HepG2 (cell line): ENCODE data around the gene MAP1LC3B. TPM values are rescaled to one million over a fixed set of nuclear protein-coding genes. Genes with fewer than 3 reads are reported as not detected.
A peak's percentile ranks its signal among the peaks of the same experiment; 100 is the strongest.

Source experiments
- DR1 ChIP-seq: sonication (generic); formaldehyde crosslinking; IDR thresholded peaks from 2 replicates; pipeline ENCODE4 v1.8.0; 2021; ENCODE audit warnings: mild to moderate bottlenecking, missing genetic modification reagents, inconsistent platforms
- FOSL1 ChIP-seq: sonication (generic); formaldehyde crosslinking; IDR thresholded peaks from 2 replicates; pipeline ENCODE4 v1.9.0; 2021; ENCODE audit warnings: missing genetic modification reagents, borderline replicate concordance
- FOXP1 ChIP-seq, 2 experiments: fragments of 450-650 bp in 1 of 2; IDR thresholded peaks; 2 replicates each; pipeline ENCODE4 v1.6.1; 2017 to 2018; ENCODE audit warnings: antibody characterized with exemption in 1 of 2
- HDAC1 ChIP-seq: sonication (generic); formaldehyde crosslinking; IDR thresholded peaks from 2 replicates; pipeline ENCODE4 v1.5.1; 2020; ENCODE audit warnings: mild to moderate bottlenecking, missing genetic modification reagents
- HNF4G ChIP-seq, 2 experiments: sonication (generic) in 1 of 2; formaldehyde crosslinking in 1 of 2; IDR thresholded peaks; 2 replicates each; pipeline versions ENCODE4 v1.4.0 to v1.6.1; 2011 to 2020; ENCODE audit warnings: borderline replicate concordance in 2 of 2, low read depth in 2 of 2, mild to moderate bottlenecking in 2 of 2, low read length in 1 of 2, missing genetic modification reagents in 1 of 2, moderate library complexity in 1 of 2
- HOXA5 ChIP-seq: sonication (generic); formaldehyde crosslinking; IDR thresholded peaks from 2 replicates; pipeline ENCODE4 v1.4.0; 2020; ENCODE audit warnings: missing genetic modification reagents
- KLF12 ChIP-seq: sonication (generic); formaldehyde crosslinking; IDR thresholded peaks from 2 replicates; pipeline ENCODE4 v1.4.0; 2020; ENCODE audit warnings: missing genetic modification reagents, borderline replicate concordance
- NFKBIZ ChIP-seq: IDR thresholded peaks from 2 replicates; pipeline ENCODE4 v1.6.1; 2018; ENCODE audit warnings: missing genetic modification reagents, missing compliant biosample characterization
- ONECUT2 ChIP-seq: sonication (generic); formaldehyde crosslinking; IDR thresholded peaks from 2 replicates; pipeline ENCODE4 v1.4.0; 2020; ENCODE audit warnings: missing genetic modification reagents
- PATZ1 ChIP-seq: sonication (generic); formaldehyde crosslinking; IDR thresholded peaks from 2 replicates; pipeline ENCODE4 v1.4.0; 2020; ENCODE audit warnings: missing genetic modification reagents
- PCBP2 ChIP-seq: fragments of 200-400 bp; formaldehyde crosslinking; optimal IDR thresholded peaks from 2 replicates; pipeline ENCODE3; 2018; ENCODE audit warnings: low read length, low read depth; ENCODE audit not compliant: poor library complexity, severe bottlenecking
- PPARG ChIP-seq: conservative IDR thresholded peaks from 2 replicates; pipeline ENCODE4 v1.6.1; 2016; ENCODE audit warnings: missing biosample characterization, missing genetic modification reagents
- STAT6 ChIP-seq: sonication (generic); formaldehyde crosslinking; IDR thresholded peaks from 2 replicates; pipeline ENCODE4 v1.4.0; 2020; ENCODE audit warnings: missing genetic modification reagents, mild to moderate bottlenecking, borderline replicate concordance
- U2AF1 ChIP-seq: fragments of 200-400 bp; formaldehyde crosslinking; optimal IDR thresholded peaks from 2 replicates; pipeline ENCODE3; 2017; ENCODE audit warnings: mild to moderate bottlenecking, low read depth, low read length
- ZBTB33 ChIP-seq: sonication (generic); formaldehyde crosslinking; IDR thresholded peaks from 2 replicates; pipeline ENCODE4 v1.4.0; 2020; ENCODE audit warnings: missing genetic modification reagents
- ZC3H13 ChIP-seq: sonication (generic); formaldehyde crosslinking; IDR thresholded peaks from 2 replicates; pipeline ENCODE4 v1.8.1; 2023; ENCODE audit warnings: mild to moderate bottlenecking, missing genetic modification reagents, moderate library complexity
- ZKSCAN8 ChIP-seq: IDR thresholded peaks from 2 replicates; pipeline ENCODE4 v1.6.1; 2016; ENCODE audit warnings: borderline replicate concordance, missing genetic modification reagents, missing compliant biosample characterization
- ZMAT3 ChIP-seq: sonication (generic); formaldehyde crosslinking; conservative IDR thresholded peaks from 2 replicates; pipeline ENCODE4 v1.7.0; 2021; ENCODE audit warnings: missing genetic modification reagents
- ZNF101 ChIP-seq: sonication (generic); formaldehyde crosslinking; IDR thresholded peaks from 2 replicates; pipeline ENCODE4 v1.4.0; 2020; ENCODE audit warnings: mild to moderate bottlenecking, low read depth, missing genetic modification reagents, borderline replicate concordance
- ZNF496 ChIP-seq: sonication (generic); formaldehyde crosslinking; IDR thresholded peaks from 2 replicates; pipeline ENCODE4 v1.8.1; 2023; ENCODE audit warnings: mild to moderate bottlenecking, moderate library complexity, missing genetic modification reagents; ENCODE audit not compliant: insufficient replicate concordance
- ZSCAN20 ChIP-seq: sonication (generic); formaldehyde crosslinking; IDR thresholded peaks from 2 replicates; pipeline ENCODE4 v1.4.0; 2020; ENCODE audit warnings: missing genetic modification reagents, mild to moderate bottlenecking, borderline replicate concordance
- polyA plus RNA-seq, 8 experiments: library from polyadenylated mRNA; depleted of rRNA in 3 of 8; stranded (reverse) in 7 of 8; unstranded in 1 of 8; fragments of >200 nt; fragmentation: Illumina TruSeq in 4 of 8; extraction: Trizol in 4 of 8; gene quantifications; 2 replicates each; pipeline versions ENCODE4 v1.2.1 to v1.2.3, GENCODE V29; 2011 to 2016; ENCODE audit warnings: low read depth in 4 of 8, missing spikeins in 1 of 8, mixed read lengths in 1 of 8; ENCODE audit not compliant: insufficient read depth in 1 of 8
- total RNA-seq, 5 experiments: library from RNA; depleted of rRNA; stranded (reverse); fragments of >200 nt; fragmentation: Illumina TruSeq; extraction: Trizol; gene quantifications; 2 replicates each; pipeline ENCODE4 v1.2.3, GENCODE V29; 2016; ENCODE audit warnings: low read depth in 1 of 5
- TF ChIP-seq, protein P1 (sequence below): IDR thresholded peaks from 2 replicates; pipeline ENCODE4 v1.6.1; 2012; ENCODE audit warnings: inconsistent platforms

The MAP1LC3B gene
- total and polyA plus RNA-seq, 2 of the 13 experiments (the other 11 are each of a cell fraction or from before 2014, with no cell fraction given): 15.7 to 37.4 TPM

GRCh38 chr16:87387942-87388817 is 4.0 kb upstream of the MAP1LC3B start (continued):
- TF ChIP-seq ZC3H13 (CRISPR knock-in tag) (no peak), FOXP1 (IDR thresholded peaks at IDR 0.05) (peak; percentile 97), FOXP1 (CRISPR knock-in tag; IDR thresholded peaks at IDR 0.05) (peak; percentile 94), DR1 (no peak), STAT6 (CRISPR knock-in tag) (peak; percentile 68; the same call in 1 of the 2 replicates), ZNF496 (CRISPR knock-in tag) (no peak), PCBP2 (no peak), PPARG (CRISPR knock-in tag) (peak; percentile 83), ZNF101 (no peak), FOSL1 (no peak), ZKSCAN8 (CRISPR knock-in tag) (peak; percentile 95; the same call in 1 of the 2 replicates), HNF4G (IDR thresholded peaks at IDR 0.05; ENCODE audit: borderline replicate concordance, low read depth, low read length) (peak; percentile 41; the same call in 1 of the 2 replicates), HNF4G (CRISPR knock-in tag; IDR thresholded peaks at IDR 0.05; ENCODE audit: borderline replicate concordance, low read depth) (no peak), HOXA5 (CRISPR knock-in tag) (peak; percentile 100), NFKBIZ (peak; percentile 75; the same call in 1 of the 2 replicates), ZSCAN20 (CRISPR knock-in tag) (no peak), ZMAT3 (CRISPR knock-in tag) (peak; percentile 18; the same call in 1 of the 2 replicates), U2AF1 (peak; percentile 80), PATZ1 (CRISPR knock-in tag) (peak; percentile 63; the same call in 1 of the 2 replicates), ZBTB33 (CRISPR knock-in tag) (no peak), HDAC1 (CRISPR knock-in tag) (peak; percentile 25), KLF12 (no peak; the same call in 1 of the 2 replicates), ONECUT2 (CRISPR knock-in tag) (no peak)
- TF ChIP-seq, protein P1, sequence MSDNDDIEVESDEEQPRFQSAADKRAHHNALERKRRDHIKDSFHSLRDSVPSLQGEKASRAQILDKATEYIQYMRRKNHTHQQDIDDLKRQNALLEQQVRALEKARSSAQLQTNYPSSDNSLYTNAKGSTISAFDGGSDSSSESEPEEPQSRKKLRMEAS: peak; percentile 87
